ENCODE measurements around the gene SUPV3L1. TPM values are rescaled to one million over a fixed set of nuclear protein-coding genes. Genes with fewer than 3 reads are reported as not detected.

The SUPV3L1 gene
- total RNA-seq, 1 donor from 2014 or later = 45.0 TPM

DNA sequence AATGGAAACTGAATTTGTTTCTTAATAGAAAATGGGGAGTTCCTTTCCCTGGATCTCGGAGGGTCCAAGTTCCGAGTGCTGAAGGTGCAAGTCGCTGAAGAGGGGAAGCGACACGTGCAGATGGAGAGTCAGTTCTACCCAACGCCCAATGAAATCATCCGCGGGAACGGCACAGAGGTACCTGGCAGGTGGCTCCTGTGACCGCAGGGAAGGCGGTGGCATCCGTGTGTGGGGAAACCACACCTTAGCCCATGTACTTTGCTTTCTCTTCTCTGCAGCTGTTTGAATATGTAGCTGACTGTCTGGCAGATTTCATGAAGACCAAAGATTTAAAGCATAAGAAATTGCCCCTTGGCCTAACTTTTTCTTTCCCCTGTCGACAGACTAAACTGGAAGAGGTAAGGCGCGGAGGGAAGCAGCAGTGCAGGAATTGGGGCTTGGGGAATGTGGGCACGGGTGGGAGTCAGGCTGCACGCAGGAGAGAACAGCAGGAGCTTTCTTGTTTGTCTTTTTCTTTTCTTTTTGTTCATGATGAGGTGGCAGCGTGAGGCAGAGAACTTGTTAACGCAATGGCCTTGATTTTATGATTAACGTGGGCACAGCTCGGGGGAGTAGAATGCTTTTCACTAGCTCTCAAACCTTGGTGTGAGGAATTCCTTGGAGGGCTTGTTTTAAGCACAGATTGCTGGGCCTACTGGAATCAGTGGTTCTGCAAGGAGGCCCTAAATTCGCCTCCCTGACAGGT, 52.9 kb downstream of the SUPV3L1 start:
- Mint-ChIP-seq H3K4me3 (ENCODE audit: unreplicated experiment) (peak overlapping the region; percentile 35), H3K27me3 (ENCODE audit: unreplicated experiment) (peaks cover 2% of the 10 kb centered on the region), H3K4me1 (ENCODE audit: low read depth, unreplicated experiment) (peaks cover 24% of the 10 kb centered on the region), H3K9me3 (ENCODE audit: unreplicated experiment) (peaks cover 8% of the 10 kb centered on the region), H3K27ac (ENCODE audit: unreplicated experiment) (peak overlapping the region; percentile 77), H3K36me3 (ENCODE audit: unreplicated experiment) (no peaks in the 10 kb centered on the region)
- TF ChIP-seq CTCF (IDR thresholded peaks at IDR 0.05; ENCODE audit: partially characterized antibody, unreplicated experiment) = no peak
- no peak for DNase-seq

- peaks cover 24% of the 10 kb centered on the region for H3K4me1 Mint-ChIP-seq (ENCODE audit: low read depth, unreplicated experiment)
- H3K36me3 Mint-ChIP-seq (ENCODE audit: unreplicated experiment) = no peaks in the 10 kb centered on the region
- H3K27me3 Mint-ChIP-seq (ENCODE audit: unreplicated experiment) = peaks cover 2% of the 10 kb centered on the region
- TF ChIP-seq CTCF (IDR thresholded peaks at IDR 0.05; ENCODE audit: partially characterized antibody, unreplicated experiment) = no peak
- peaks cover 6% of the 10 kb centered on the region for H3K9me3 Mint-ChIP-seq (ENCODE audit: unreplicated experiment)
- H3K27ac Mint-ChIP-seq (ENCODE audit: unreplicated experiment) = no peak overlapping the region
- no peak for DNase-seq
- H3K4me3 Mint-ChIP-seq (ENCODE audit: unreplicated experiment) = no peak overlapping the region
These were observed 54.4 kb downstream of the SUPV3L1 start for GRCh38 chr10:69234447-69234846.

GRCh38 chr10:69237528-69238159, 57.6 kb downstream of the SUPV3L1 start:
- peak overlapping the region; percentile 79 for H3K27ac Mint-ChIP-seq (ENCODE audit: unreplicated experiment)
- peaks cover 8% of the 10 kb centered on the region for H3K9me3 Mint-ChIP-seq (ENCODE audit: unreplicated experiment)
- peak; percentile 96 for TF ChIP-seq CTCF (IDR thresholded peaks at IDR 0.05; ENCODE audit: partially characterized antibody, unreplicated experiment)
- DNase-seq = peak; percentile 95
- H3K4me3 Mint-ChIP-seq (ENCODE audit: unreplicated experiment) = peak overlapping the region; percentile 52
- H3K27me3 Mint-ChIP-seq (ENCODE audit: unreplicated experiment) = peaks cover 9% of the 10 kb centered on the region
- no peaks in the 10 kb centered on the region for H3K36me3 Mint-ChIP-seq (ENCODE audit: unreplicated experiment)
- H3K4me1 Mint-ChIP-seq (ENCODE audit: low read depth, unreplicated experiment) = peaks cover 30% of the 10 kb centered on the region

DNA sequence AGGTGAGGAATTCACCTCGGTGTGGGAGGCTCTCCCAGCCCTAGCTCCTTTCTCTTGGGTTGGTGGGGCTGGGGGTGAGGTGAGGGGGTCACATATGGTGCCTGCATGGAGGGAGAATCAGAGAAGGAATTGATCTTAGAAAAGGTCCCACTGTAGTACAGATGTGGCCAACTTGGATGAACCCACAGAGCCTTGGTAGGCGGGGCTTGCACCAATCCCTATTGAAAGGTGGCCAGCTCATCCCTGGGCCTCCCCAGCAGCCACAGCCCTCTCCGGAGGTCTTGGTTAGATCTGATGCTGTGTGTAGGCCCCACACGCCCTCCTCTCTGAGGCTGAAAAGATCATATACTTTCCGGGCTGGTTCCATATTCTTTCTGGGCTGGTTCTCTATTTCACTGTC, 59.1 kb downstream of the SUPV3L1 start:
- no peak for TF ChIP-seq CTCF (IDR thresholded peaks at IDR 0.05; ENCODE audit: partially characterized antibody, unreplicated experiment)
- peaks cover 12% of the 10 kb centered on the region for H3K27me3 Mint-ChIP-seq (ENCODE audit: unreplicated experiment)
- H3K9me3 Mint-ChIP-seq (ENCODE audit: unreplicated experiment) = peaks cover 4% of the 10 kb centered on the region
- H3K36me3 Mint-ChIP-seq (ENCODE audit: unreplicated experiment) = no peaks in the 10 kb centered on the region
- peaks cover 28% of the 10 kb centered on the region for H3K4me1 Mint-ChIP-seq (ENCODE audit: low read depth, unreplicated experiment)
- H3K4me3 Mint-ChIP-seq (ENCODE audit: unreplicated experiment) = no peak overlapping the region
- no peak for DNase-seq
- no peak overlapping the region for H3K27ac Mint-ChIP-seq (ENCODE audit: unreplicated experiment)

- no peak for DNase-seq
- Mint-ChIP-seq H3K27ac (ENCODE audit: unreplicated experiment) (no peak overlapping the region), H3K4me3 (ENCODE audit: unreplicated experiment) (no peak overlapping the region), H3K36me3 (ENCODE audit: unreplicated experiment) (no peaks in the 10 kb centered on the region), H3K4me1 (ENCODE audit: low read depth, unreplicated experiment) (peaks cover 28% of the 10 kb centered on the region), H3K9me3 (ENCODE audit: unreplicated experiment) (peaks cover 4% of the 10 kb centered on the region), H3K27me3 (ENCODE audit: unreplicated experiment) (peaks cover 12% of the 10 kb centered on the region)
- no peak for TF ChIP-seq CTCF (IDR thresholded peaks at IDR 0.05; ENCODE audit: partially characterized antibody, unreplicated experiment)
These were observed 59.9 kb downstream of the SUPV3L1 start for GRCh38 chr10:69239816-69240434.
